H1 (cell line): ENCODE measurements around the gene ARHGAP12. TPM values are rescaled to one million over a fixed set of nuclear protein-coding genes. Genes with fewer than 3 reads are reported as not detected.

Experiments used
- CTCF ChIA-PET: fragments of 300-600 bp; sonication (Branson Sonifier 250); formaldehyde crosslinking; loops from one replicate; lab custom pipeline; 2021; ENCODE audit not compliant: partially characterized antibody; lab: Charles Lee
- POLR2A ChIA-PET: fragments of 300-600 bp; sonication (Branson Sonifier 250); formaldehyde crosslinking; loops from one replicate; lab custom pipeline; 2021; ENCODE audit warnings: inconsistent platforms; ENCODE audit not compliant: partially characterized antibody; lab: Charles Lee
- DNase-seq, 2 experiments: peaks; one replicate each; pipeline versions ENCODE4 v3.0.0 to v3.0.0-alpha.2; 2010 to 2022; ENCODE audit warnings: low spot score in 2 of 2, low read depth in 1 of 2, mixed read lengths in 1 of 2
- FAIRE-seq: peaks from 2 replicates; lab custom pipeline; 2011; peaks lifted over from hg19 to GRCh38; lab: Jason Lieb, UNC
- H2AFZ ChIP-seq: 2 replicates; pipeline ENCODE4 v1.8.1; 2012; ENCODE audit warnings: low read length, inconsistent platforms
- H2AK5ac ChIP-seq: 2 replicates; pipeline ENCODE4 v1.6.1; 2013; ENCODE audit warnings: low read depth, low read length
- H2BK120ac ChIP-seq: replicated peaks from 2 replicates; pipeline ENCODE3; 2013; ENCODE audit warnings: low read depth, low read length, inconsistent platforms
- H2BK12ac ChIP-seq: 2 replicates; pipeline ENCODE4 v1.6.1; 2013; ENCODE audit warnings: low read depth, low read length
- H2BK15ac ChIP-seq: 2 replicates; pipeline ENCODE4 v1.6.1; 2013; ENCODE audit warnings: low read length
- H2BK20ac ChIP-seq: 2 replicates; pipeline ENCODE4 v1.6.1; 2013; ENCODE audit warnings: low read length
- H2BK5ac ChIP-seq: 2 replicates; pipeline ENCODE4 v1.6.1; 2013; ENCODE audit warnings: low read depth, low read length
- H3K14ac ChIP-seq: 2 replicates; pipeline ENCODE4 v1.6.1; 2013; ENCODE audit warnings: inconsistent platforms; ENCODE audit not compliant: insufficient read length
- H3K18ac ChIP-seq: 2 replicates; pipeline ENCODE4 v1.6.1; 2013; ENCODE audit warnings: low read length; ENCODE audit errors: extremely low read depth
- H3K23ac ChIP-seq: 2 replicates; pipeline ENCODE4 v1.6.1; 2013; ENCODE audit warnings: inconsistent platforms; ENCODE audit not compliant: insufficient read length
- H3K23me2 ChIP-seq: 2 replicates; pipeline ENCODE4 v1.6.1; 2013; ENCODE audit warnings: low read depth, low read length
- H3K27ac ChIP-seq: 2 replicates; pipeline ENCODE4 v1.6.1; 2011; ENCODE audit warnings: low read depth, low read length, inconsistent platforms
- H3K27me3 ChIP-seq, 4 experiments: replicated peaks in 1 of 4; 1 replicate in 1 of 4; 2 replicates in 3 of 4; pipeline versions ENCODE4 v1.6.1 to v1.8.1; 2011 to 2013; ENCODE audit warnings: low read length in 3 of 4, mild to moderate bottlenecking in 3 of 4, inconsistent platforms in 2 of 4, mixed read lengths in 2 of 4, moderate library complexity in 1 of 4; ENCODE audit not compliant: control insufficient read depth in 3 of 4, insufficient read depth in 3 of 4; ENCODE audit errors: extremely low read depth in 1 of 4
- H3K36me3 ChIP-seq, 4 experiments: 2 replicates each; pipeline versions ENCODE4 v1.6.1 to v1.8.1; 2011 to 2013; ENCODE audit warnings: mild to moderate bottlenecking in 4 of 4, low read length in 3 of 4, moderate library complexity in 2 of 4, control low read depth in 1 of 4, inconsistent platforms in 1 of 4; ENCODE audit not compliant: insufficient read depth in 4 of 4, control insufficient read depth in 2 of 4
- H3K4ac ChIP-seq: replicated peaks from 2 replicates; pipeline ENCODE3; 2013; ENCODE audit warnings: low read length, low read depth, mixed read lengths, inconsistent platforms; ENCODE audit not compliant: insufficient read length
- H3K4me1 ChIP-seq, 4 experiments: replicated peaks in 1 of 4; 1 replicate in 1 of 4; 2 replicates in 3 of 4; pipeline versions ENCODE4 v1.6.1 to v1.8.1; 2011 to 2013; ENCODE audit warnings: low read length in 3 of 4, inconsistent platforms in 2 of 4, mixed read lengths in 1 of 4; ENCODE audit not compliant: insufficient read depth in 4 of 4, control insufficient read depth in 3 of 4
- H3K4me2 ChIP-seq, 2 experiments: 2 replicates each; pipeline versions ENCODE4 v1.6.1 to v1.8.1; 2011 to 2013; ENCODE audit warnings: low read depth in 2 of 2, low read length in 2 of 2, control low read depth in 1 of 2, inconsistent platforms in 1 of 2, mild to moderate bottlenecking in 1 of 2; ENCODE audit not compliant: insufficient read depth in 1 of 2
- H3K4me3 ChIP-seq, 4 experiments: fragments of 200-600, 300-600 bp in 1 of 4; sonication (generic), shearing (Covaris generic), sonication (Bioruptor Twin) in 1 of 4; 2 replicates each; pipeline versions ENCODE4 v1.5.1 to v1.8.1; 2011 to 2016; ENCODE audit warnings: low read length in 4 of 4, low read depth in 3 of 4, control low read depth in 2 of 4, inconsistent platforms in 2 of 4, mild to moderate bottlenecking in 2 of 4, mixed read lengths in 1 of 4, moderate library complexity in 1 of 4; ENCODE audit not compliant: insufficient read depth in 2 of 4; ENCODE audit errors: extremely low read depth in 1 of 4
- H3K56ac ChIP-seq: replicated peaks from 2 replicates; pipeline ENCODE3; 2013; ENCODE audit warnings: low read depth, mild to moderate bottlenecking, mixed read lengths, low read length, inconsistent platforms; ENCODE audit not compliant: insufficient read length
- H3K79me1 ChIP-seq: 2 replicates; pipeline ENCODE4 v1.6.1; 2013; ENCODE audit warnings: low read depth, low read length, control low read depth
- H3K79me2 ChIP-seq, 2 experiments: 2 replicates each; pipeline versions ENCODE4 v1.6.1 to v1.8.1; 2012 to 2013; ENCODE audit warnings: low read length in 2 of 2, mild to moderate bottlenecking in 2 of 2, inconsistent platforms in 1 of 2; ENCODE audit not compliant: insufficient read depth in 2 of 2, control insufficient read depth in 1 of 2
- H3K9ac ChIP-seq, 4 experiments: replicated peaks in 1 of 4; 1 replicate in 1 of 4; 2 replicates in 3 of 4; pipeline versions ENCODE4 v1.6.1 to v1.8.1; 2011 to 2013; ENCODE audit warnings: low read depth in 3 of 4, low read length in 3 of 4, control low read depth in 2 of 4, mild to moderate bottlenecking in 2 of 4, moderate library complexity in 2 of 4, inconsistent platforms in 1 of 4; ENCODE audit errors: extremely low read depth in 1 of 4
- H3K9me3 ChIP-seq, 2 experiments: 2 replicates each; pipeline versions ENCODE4 v1.6.1 to v1.8.1; 2012 to 2013; ENCODE audit warnings: mild to moderate bottlenecking in 2 of 2, moderate library complexity in 2 of 2, control low read depth in 1 of 2, inconsistent platforms in 1 of 2, low read depth in 1 of 2, low read length in 1 of 2, mixed read lengths in 1 of 2; ENCODE audit not compliant: insufficient read depth in 2 of 2
- H4K20me1 ChIP-seq, 2 experiments: replicated peaks in 1 of 2; 2 replicates each; pipeline versions ENCODE3 to v1.8.1; 2011 to 2013; ENCODE audit warnings: inconsistent platforms in 2 of 2, low read length in 2 of 2, mild to moderate bottlenecking in 1 of 2; ENCODE audit not compliant: insufficient read depth in 2 of 2, control insufficient read depth in 1 of 2
- H4K5ac ChIP-seq: 2 replicates; pipeline ENCODE4 v1.6.1; 2013; ENCODE audit warnings: low read length, low read depth, mixed read lengths, inconsistent platforms; ENCODE audit not compliant: insufficient read length
- H4K8ac ChIP-seq: 2 replicates; pipeline ENCODE4 v1.8.0; 2013; ENCODE audit warnings: mild to moderate bottlenecking, moderate library complexity, low read length, inconsistent platforms; ENCODE audit not compliant: insufficient read depth; ENCODE audit errors: extremely low read depth
- H4K91ac ChIP-seq: replicated peaks from 2 replicates; pipeline ENCODE3; 2013; ENCODE audit warnings: low read length, mixed read lengths, inconsistent platforms; ENCODE audit not compliant: insufficient read length
- EP300 ChIP-seq, 2 experiments: IDR thresholded peaks; 1 replicate in 1 of 2; 2 replicates in 1 of 2; pipeline ENCODE4 v1.6.1; 2011 to 2012; ENCODE audit warnings: low read depth in 2 of 2, low read length in 2 of 2, mild to moderate bottlenecking in 2 of 2, borderline replicate concordance in 1 of 2, inconsistent platforms in 1 of 2, moderate library complexity in 1 of 2
- SUZ12 ChIP-seq: fragments of 200-600 bp; sonication (generic); IDR thresholded peaks from 2 replicates; pipeline ENCODE4 v1.6.1; 2012; ENCODE audit warnings: mild to moderate bottlenecking, inconsistent platforms, low read length, moderate library complexity, mixed read lengths
- TAF7 ChIP-seq: optimal IDR thresholded peaks from 2 replicates; pipeline ENCODE3; 2011; ENCODE audit warnings: low read depth, mild to moderate bottlenecking, inconsistent platforms, low read length, moderate library complexity, borderline replicate concordance
- WGBS, 2 experiments: shearing (Covaris generic) in 1 of 2; methylation state at CpG; one replicate each; pipeline versions ENCODE4 v1.1.6 to v1.1.7; 2013 to 2015; ENCODE audit warnings: low lambda C conversion rate in 2 of 2, mixed read lengths in 2 of 2, inconsistent platforms in 1 of 2, low coverage in 1 of 2, missing lambda C conversion rate in 1 of 2; ENCODE audit not compliant: insufficient replicate concordance in 2 of 2, insufficient coverage in 1 of 2, insufficient read length in 1 of 2; ENCODE audit errors: extremely low coverage in 1 of 2, missing lambda C conversion rate in 1 of 2; 5-methylcytosine and 5-hydroxymethylcytosine counted together
- polyA plus RNA-seq, 7 experiments: library from polyadenylated mRNA; depleted of rRNA in 3 of 7; stranded (reverse) in 5 of 7; unstranded in 2 of 7; fragments of >200 nt in 5 of 7; fragments of 200-250 nt in 2 of 7; gene quantifications; 1 replicate in 5 of 7; 2 replicates in 1 of 7; 4 replicates in 1 of 7; pipeline versions ENCODE4 v1.2.1 to v1.2.3, GENCODE V29; 2011 to 2013; ENCODE audit warnings: missing spikeins in 2 of 7, mixed read lengths in 2 of 7
- total RNA-seq: library from RNA; stranded (reverse); fragmentation: NEBNext Ultra II Directional; extraction: Animal tissue kit (Norgen Biotek cat#: 25700); gene quantifications from 2 replicates; pipeline ENCODE4 v1.2.1, GENCODE V29; 2021

Gene ARHGAP12
- total and polyA plus RNA-seq, 2 of the 8 experiments (the other 6 are each of a cell fraction or from before 2014, with no cell fraction given): 10.1 to 39.0 TPM

- Histone ChIP-seq H3K4me2 (no peak overlapping the region), H3K56ac (no peak overlapping the region), H3K36me3 (no peaks in the 10 kb centered on the region), H2AK5ac (no peak overlapping the region), H2BK5ac (no peak overlapping the region), H3K14ac (no peak overlapping the region)
- FAIRE-seq: no peak
- TF ChIP-seq EP300 (IDR thresholded peaks at IDR 0.05; ENCODE audit: borderline replicate concordance in 1 of 2, low read depth in 2 of 2, low read length in 2 of 2): no peak
- TF ChIP-seq SUZ12: no peak
- TF ChIP-seq TAF7: no peak
- TF ChIP-seq, all 59 proteins: peak for 0
- no peaks in the 10 kb centered on the region; the same call in 1 of the 2 replicates for H3K23me2 ChIP-seq
- WGBS, 2 experiments: 98% methylated on average over 3 of the region's 3 CpGs; no CpG with 5 or more reads in 1 of the 2 experiments
- H2BK12ac ChIP-seq: no peak overlapping the region
- no peaks in the 10 kb centered on the region for H3K9me3 ChIP-seq
- H4K20me1 ChIP-seq: no peaks in the 10 kb centered on the region
- no peak overlapping the region for H3K23ac ChIP-seq
- no peak overlapping the region for H3K4ac ChIP-seq
- H2BK15ac ChIP-seq: no peak overlapping the region
- no peak overlapping the region for H3K27ac ChIP-seq
- H4K91ac ChIP-seq: no peak overlapping the region
- ChIA-PET CTCF (interaction anchor here (0.6 kb wide), 1 partner anchor 979 kb away, joined by 3 read pairs; no protein-coding TSS in a partner anchor), POLR2A (interaction anchor here (0.6 kb wide), 1 partner anchor 59 kb away, joined by 4 read pairs; no protein-coding TSS in a partner anchor)
- H3K79me1 ChIP-seq: no peaks in the 10 kb centered on the region; the same call in 1 of the 2 replicates
- no peaks in the 10 kb centered on the region for H3K27me3 ChIP-seq
- no peaks in the 10 kb centered on the region for H3K4me1 ChIP-seq
- no peaks in the 10 kb centered on the region for H3K79me2 ChIP-seq
- no peak overlapping the region for H2BK20ac ChIP-seq
- H4K5ac ChIP-seq: no peak overlapping the region
- no peak overlapping the region for H2AFZ ChIP-seq
- H3K4me3 ChIP-seq: no peak overlapping the region
- no peak for DNase-seq
- no peak overlapping the region for H2BK120ac ChIP-seq
- no peak overlapping the region for H3K9ac ChIP-seq
- no peak overlapping the region for H3K18ac ChIP-seq
- no peak overlapping the region for H4K8ac ChIP-seq
Measured at GRCh38 chr10:31819391-31819820, 109.2 kb downstream of the ARHGAP12 start.
